ENCODE data around the gene TREML2.
"Not testable (repeated sequence)": the region's sequence is repeated elsewhere in the genome, so short reads cannot be mapped to it uniquely, and the experiment has no call there.

The TREML2 gene, protein sequence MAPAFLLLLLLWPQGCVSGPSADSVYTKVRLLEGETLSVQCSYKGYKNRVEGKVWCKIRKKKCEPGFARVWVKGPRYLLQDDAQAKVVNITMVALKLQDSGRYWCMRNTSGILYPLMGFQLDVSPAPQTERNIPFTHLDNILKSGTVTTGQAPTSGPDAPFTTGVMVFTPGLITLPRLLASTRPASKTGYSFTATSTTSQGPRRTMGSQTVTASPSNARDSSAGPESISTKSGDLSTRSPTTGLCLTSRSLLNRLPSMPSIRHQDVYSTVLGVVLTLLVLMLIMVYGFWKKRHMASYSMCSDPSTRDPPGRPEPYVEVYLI
- 0.62 to 3.1 (median 2.2) reads per million in 4 experiments for total RNA-seq

DNA sequence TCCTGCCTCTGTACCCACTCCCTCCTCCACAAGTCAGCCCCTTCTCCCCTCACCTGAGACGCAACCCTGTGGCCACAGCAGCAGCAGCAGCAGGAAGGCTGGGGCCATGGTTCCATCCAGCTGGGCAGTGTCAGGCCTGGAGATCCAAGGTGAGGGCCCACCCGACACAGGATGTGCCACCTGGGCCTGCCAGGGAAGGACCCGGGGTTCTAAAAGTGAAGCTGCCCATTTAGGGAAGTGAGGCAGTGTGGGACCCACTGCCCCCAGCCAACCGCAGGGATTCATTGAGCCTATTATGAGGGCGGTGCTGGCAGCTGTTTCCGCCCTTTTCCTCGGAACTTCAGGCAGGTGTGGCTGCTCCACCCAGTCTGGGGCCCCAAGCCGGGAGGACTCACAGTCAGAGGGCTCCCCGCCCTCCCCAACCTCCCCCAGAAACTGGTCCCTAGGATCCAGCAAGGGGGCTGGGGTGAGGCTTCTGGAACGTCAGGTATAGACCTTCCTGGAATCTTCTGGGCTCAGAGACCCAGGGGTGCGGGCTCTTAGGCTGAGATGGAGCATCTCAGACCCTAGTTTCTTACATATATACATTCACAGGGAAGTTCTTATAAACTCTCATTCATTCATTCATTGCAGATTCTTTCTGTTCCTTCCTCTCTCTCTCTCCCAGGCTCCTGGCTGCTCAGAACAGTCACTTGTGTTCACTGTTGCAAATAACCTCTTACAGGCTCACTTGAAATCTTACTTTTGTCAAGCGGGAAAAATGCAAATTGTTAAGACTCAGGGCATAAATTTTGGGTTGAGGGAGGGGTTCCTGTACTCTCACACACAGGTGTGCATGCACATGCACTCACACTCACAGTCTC, at the start of gene TREML2:
TREML2 (minus strand) TSS at position 249 of the 863 bp plus-strand sequence; CDS start at position 108, 141 bp downstream.
- DNase-seq: no peak

DNA sequence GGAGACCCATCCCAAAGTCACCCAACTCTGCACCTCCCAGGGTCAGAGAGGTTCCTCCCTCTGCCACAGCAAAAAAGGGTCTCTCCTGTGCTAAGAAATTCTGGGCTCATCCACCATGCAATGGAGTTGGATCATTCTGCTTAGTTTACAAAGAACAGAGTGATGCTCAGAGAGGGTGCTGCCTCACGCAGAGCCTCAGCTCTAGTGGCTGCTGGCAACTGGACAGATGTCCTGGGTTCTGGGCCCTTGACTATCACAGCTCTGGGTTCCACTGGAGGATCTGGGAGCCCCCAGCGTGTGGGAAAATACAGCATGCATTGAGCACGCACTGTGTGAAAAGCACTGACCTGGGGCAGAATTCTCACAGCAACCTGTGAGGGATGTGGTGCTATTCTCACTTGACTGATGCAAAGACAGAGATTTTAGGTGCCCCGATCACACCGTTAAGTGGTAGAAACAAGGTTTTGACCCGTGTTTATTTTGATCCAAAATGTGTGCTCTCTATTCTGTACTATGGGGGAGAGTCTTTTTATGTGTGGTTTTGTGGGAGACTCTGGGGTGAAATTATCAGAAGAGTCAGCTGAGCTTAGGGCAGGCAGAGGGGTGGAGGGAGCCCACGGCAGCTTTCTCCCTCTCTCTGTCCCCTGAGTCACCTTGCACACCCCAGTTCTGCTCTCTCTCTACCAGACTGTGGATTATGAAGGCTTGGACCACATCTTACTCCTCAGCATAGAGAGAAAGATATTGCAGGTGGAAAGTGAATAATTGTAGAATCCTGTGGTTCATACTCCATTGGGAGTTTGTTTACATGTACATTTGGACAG, 47.1 kb upstream of the TREML2 start:
- DNase-seq: no peak

DNA sequence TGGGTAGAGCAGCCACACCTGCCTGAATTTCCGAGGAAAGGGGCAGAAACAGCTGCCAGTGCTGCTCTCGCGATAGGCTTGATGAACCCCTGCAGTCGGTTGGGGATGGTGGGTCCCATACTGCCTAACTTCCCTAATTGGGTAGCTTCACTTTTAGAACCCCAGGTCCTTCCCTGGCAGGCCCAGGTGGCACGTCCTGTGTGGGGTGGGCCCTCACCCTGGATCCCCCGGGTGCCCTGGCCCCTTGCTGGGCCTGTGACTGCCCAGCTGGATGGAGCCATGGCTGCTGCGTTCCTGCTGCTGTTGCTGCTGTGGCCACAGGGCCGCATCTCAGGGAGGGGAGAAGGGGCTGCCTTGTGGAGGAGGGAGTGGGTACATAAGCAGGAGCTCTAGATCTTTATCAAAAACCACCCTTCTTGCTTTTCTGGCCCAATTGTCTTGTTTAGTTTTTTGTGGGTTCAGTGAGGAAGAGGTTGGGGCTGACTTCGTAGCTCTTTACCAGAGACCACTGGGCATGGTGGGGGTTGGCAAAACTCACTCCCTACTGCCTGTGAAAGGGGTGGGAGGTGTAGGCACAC, 46.4 kb upstream of the TREML2 start:
- no peak for DNase-seq

DNA sequence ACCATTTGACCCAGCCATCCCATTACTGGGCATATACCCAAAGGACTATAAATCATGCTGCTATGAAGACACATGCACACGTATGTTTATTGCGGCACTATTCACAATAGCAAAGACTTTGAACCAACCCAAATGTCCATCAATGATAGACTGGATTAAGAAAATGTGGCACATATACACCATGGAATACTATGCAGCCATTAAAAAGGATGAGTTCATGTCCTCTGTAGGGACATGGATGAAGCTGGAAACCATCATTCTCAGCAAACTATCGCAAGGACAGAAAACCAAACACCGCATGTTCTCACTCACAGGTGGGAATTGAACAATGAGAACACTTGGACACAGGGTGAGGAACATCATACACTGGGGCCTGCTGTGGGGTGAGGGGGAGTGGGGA, 45.6 kb upstream of the TREML2 start:
- DNase-seq: not testable (repeated sequence)

DNA sequence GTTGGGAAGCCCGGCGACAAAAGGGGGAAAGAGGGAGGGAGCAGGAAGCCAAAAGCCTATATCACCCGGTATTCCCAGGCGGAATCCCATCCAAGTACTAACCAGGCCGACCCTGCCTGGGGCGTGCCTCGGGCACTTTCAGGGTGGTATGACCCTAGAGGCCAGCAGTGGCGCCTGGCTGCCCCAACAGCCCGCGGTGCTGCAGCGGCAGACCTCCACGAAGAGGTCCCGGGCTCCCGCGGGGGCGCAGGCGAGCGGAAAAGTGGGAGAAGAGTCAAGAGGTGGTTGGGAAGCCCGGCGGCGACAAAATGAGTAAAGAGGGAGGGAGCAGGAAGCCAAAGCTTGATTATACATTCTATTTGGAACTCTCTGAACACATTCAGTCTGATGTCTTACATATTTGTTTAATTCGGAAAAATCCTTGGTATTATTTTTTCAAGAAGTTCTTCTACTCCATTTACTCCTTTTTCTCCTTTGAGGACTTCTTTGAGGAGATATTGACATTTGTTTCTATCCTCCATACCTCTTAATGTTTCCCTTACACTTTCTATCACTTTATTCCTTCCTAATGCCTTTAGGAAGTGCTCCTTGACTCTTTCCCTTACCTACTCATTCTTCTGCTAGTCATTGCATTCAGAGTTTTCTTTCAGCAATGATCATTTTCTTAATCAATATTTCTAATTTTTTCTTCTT, 38.7 kb upstream of the TREML2 start:
- no peak for DNase-seq

DNA sequence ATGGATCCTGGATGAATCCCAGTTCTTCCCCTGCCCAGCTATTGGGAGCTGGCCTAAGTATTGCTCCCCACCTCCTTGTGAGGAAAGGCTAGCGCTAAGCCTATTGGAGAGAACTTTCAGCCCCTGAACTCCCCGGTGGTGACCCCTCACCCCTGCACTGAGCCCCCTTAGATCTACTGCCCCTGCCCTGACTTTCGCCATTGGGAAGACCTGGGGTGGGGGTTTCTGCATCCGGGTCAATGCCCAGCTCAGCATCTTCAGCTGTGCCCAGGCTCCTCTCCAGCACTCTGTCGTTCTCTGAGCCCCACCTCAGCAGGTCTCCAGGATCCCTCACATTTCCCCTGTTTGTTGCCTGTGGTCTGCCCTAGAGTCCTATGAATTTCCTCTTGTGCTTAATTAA, 36.2 kb upstream of the TREML2 start:
- no peak for DNase-seq

DNA sequence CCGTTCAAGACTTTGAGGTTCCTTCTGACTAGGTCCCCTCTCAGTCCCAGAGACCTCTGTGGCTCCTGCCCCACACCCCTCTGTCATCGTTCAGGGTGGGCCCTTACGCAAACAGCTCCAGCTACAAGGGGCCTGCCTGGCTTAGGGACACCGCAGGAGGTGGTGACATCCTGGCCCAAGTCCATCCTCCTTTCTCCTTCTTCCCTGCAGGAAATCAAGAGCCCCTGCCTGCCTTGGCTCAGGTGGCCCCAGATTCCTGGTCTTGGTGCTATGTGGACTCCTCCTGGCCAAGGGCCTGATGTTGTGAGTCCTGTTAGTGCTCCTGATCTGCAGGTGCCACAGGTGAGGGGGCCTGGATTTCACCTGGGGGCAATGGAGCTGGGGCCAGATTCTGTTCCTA, 35.3 kb upstream of the TREML2 start:
- no peak for DNase-seq

DNA sequence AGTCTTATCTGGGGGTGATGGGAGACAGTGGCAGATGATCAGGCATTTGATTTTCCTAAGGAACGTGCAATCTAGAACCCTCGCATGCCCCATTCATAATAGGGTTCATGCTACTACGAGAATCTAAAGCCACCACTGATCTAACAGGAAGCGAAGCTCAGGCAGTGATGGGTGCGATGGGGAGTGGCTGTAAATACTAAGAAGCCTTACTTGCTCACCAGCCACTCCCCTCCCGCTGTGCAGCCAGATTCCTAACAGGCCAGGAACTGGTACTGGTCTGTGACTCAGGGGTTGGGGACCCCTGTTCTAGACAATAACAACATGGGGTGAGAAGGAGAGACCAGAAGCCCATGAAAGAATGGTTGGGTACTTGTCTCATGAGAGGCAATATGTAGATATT, 31.7 kb upstream of the TREML2 start:
- no peak for DNase-seq

DNA sequence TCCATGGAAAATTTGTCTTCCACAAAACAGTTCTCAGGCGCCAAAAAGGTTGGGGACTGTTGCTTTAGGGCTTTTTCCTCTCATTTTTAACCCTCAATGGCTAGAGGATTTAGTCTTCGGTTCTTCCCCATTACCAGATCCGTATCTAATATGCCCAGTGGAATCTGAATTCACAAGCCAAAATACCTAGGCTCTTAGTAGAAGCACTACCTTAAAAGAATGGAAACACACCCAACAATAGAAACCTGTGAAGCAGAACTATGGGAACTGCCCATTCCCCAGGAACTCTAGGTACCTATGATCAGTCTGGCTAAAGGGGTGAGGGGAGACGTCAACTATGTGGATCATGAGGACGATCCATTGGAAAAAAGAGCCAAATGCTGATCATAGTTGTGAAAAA, 30.3 kb upstream of the TREML2 start:
- no peak for DNase-seq

DNA sequence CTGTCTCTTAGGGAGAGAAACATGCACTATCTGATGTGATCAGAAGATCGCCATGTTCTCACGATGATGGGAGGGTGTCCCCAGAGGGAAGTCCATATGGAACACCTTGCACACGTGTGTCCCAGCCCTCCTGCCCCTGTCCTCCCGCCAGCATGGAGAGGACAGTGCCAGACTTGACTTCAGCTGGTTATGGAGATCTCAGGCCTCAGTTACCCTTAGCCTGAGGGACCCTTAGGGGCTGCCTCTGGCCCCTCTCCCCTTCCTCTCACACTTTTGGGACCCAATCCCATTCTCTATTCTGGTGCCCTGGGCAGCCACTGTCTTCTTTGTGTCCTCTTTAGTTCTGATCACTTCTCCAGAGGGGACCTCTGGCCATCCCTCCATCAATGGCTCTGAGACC, 28.8 kb upstream of the TREML2 start:
- DNase-seq: no peak

DNA sequence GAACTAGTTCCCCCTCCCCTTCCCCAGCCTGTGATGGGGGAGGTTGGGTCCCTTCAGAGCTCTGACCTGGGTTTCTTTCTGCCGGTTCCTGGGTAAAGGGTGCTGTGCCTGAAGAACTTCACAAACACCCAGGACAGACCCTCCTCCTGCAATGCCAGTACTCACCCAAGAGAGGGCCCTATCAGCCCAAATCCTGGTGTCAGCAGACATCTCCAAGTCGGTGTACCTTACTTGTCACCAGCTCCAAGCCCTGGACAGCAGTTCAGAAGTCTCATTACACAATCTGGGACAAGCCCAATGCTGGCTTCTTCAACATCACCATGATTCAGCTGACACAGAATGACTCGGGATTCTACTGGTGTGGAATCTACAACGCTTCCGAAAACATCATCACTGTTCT, 27.7 kb upstream of the TREML2 start:
- DNase-seq: no peak

DNA sequence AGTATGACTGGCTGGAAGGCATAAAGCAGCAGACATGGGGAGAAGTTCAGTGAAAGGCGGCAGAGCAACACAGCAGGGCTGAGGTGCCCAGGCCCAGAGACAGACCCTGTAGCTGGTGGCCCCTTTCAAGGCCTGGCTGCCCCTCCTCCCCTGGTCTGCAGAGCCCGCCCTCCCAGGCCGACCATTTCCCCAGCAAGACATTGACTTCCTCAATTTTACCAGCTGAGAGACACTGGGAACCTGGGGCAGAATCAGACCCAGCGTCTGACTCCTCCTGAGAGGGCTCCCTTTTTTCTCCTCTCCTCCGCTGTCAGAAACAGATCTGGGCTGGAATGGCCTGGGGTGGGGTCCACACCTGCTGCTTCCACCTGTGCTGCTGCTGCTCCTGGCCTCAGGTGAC, 27.1 kb upstream of the TREML2 start, which contains the start of gene TREML4:
TREML4 (plus strand) TSS at position 254 of the 400 bp plus-strand sequence; CDS start at position 333, 79 bp downstream.
- no peak for DNase-seq

DNA sequence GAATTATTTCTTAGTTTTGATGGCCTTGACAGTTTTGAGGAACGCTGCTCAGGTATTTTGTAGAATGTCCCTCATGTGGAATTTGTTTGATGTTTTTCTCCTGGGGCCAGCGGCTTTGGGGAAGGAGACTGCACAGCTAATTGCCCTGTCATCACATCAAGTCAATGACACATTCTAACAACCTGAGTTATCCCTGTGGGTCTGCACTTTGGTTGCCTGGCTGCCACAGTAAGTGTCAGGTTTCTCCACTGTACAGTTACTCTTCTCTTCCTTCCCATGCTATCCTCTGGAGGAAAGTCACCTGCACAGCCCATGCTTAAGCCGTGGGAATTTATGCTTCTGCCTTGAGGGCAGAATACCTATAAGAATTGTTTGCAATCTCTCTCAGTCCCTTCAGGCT, 25.8 kb upstream of the TREML2 start:
- DNase-seq: no peak

DNA sequence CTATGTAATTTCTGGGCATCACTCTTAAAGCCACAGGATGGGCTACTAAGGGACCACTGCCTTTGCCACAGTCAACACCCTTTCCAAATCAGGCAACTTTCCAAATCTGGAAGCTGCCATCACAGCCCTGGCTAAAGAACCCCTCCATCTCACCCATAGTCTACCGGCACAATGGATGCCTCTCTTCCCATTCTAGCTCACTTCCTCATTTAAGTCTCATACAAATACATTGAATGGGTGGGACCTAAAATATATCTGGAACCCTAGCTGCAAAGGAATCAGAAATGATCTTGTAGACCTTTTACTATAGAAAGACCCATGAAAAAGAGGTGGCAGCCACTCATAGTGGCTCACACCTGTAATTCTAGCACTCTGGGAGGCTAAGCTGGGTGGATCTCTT, 23.9 kb upstream of the TREML2 start:
- DNase-seq: no peak

DNA sequence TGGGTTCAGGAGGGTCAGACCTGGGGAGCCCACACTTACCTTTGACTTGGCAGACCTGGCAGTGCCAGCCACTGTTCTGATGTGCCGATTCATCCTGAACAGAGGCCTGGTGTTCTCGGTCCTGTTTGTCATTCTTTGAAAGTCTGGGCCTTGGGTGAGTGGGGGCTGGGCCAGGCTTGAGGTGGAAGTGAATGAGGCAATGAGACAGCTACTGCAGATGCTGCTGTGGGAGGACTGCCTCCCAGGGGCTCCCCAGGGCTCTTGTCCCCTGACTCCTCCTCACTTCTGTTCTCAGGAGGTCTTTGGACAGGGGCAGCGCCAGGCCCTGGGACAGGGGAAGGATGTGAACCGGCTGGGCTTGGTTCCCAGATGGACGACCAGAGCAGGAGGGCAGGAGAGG, 21.6 kb upstream of the TREML2 start:
- DNase-seq: no peak

DNA sequence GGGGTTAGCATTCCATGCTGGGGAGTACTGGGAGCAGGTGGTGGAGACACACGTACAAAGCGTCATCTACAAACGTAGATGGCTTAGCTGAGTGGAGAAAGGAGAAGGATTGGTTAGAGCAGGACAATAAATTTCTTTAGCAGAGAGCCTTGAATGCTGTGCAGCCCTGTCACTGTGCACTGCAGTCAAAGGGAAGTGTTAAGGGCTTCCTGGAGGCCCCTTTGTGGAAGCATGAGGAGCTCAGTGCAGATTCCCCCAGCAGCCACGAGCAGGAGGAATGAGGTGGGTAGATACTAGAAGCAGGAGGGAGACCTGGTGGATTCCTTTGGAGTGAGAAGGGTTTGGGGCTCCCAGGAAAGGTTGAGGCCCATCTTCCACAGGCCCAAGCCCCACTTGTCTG, 21.1 kb upstream of the TREML2 start:
- no peak for DNase-seq

DNA sequence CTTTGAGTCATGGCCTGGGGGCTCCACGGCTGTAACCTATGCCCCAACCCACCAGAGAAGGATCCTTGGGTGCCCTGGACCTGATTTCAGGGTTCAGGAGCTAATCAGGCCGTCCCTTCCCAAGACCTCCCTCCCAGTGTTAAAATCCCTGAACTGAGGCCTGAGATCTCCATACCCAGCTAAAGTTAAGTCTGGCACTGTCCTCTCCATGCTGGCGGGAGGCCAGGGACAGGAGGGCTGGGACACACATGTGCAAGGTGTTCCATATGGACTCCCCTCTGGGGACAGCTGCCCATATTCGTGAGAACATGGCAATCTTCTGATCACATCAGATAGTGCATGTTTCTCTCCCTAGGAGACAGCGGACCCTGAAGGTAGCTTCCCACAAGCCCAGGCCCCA, 15.7 kb upstream of the TREML2 start:
- no peak for DNase-seq

DNA sequence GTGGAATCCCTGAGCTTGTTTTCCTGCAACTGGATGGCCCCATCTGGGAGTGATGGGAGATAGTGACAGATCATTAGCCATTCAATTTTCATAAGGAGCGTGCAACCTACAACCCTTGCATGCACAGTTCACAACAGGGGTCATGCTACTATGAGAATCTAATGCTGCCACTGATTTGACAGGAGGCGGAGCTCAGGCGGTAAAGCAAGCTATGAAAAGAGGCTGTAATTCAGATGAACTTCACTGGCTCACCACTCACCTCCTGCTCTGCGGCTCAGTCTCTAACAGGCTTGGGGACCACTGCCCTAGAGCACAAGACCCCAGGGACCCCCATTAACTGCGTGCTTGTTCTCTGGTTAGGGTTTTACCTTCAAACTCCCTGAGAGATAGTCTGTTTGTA, 14.8 kb upstream of the TREML2 start:
- no peak for DNase-seq

DNA sequence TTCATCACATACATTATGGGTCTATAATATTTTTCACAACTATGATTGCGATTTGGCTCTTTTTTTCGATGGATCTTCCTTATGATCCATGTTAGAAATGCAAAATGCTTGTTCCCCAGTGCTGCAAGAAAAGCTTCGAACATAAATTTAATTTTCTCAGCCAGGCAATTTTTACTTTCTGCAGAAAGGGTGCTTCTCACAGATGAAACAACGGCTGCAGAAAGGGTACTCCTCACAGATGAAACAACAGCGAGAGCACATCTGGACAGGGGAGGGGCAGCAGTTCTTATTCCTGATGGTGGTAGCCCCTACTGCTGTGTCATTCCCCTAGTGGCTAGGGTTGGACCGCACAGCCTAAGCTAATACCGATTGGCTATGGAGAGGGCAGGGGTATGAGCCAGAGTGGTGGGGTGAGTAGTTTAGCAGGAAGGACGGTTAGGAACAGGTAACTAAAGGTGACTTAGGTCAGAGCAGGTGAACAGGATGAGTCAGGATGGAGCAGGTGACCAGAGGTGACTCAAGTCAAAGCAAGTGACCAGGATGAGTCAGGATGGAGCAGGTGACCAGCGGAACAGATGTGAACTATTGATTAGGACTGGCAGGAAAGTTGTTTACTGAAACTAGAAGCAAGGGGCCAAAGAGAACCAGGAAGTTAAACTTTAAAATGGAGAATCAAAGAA, 13.8 kb upstream of the TREML2 start:
- no peak for DNase-seq

DNA sequence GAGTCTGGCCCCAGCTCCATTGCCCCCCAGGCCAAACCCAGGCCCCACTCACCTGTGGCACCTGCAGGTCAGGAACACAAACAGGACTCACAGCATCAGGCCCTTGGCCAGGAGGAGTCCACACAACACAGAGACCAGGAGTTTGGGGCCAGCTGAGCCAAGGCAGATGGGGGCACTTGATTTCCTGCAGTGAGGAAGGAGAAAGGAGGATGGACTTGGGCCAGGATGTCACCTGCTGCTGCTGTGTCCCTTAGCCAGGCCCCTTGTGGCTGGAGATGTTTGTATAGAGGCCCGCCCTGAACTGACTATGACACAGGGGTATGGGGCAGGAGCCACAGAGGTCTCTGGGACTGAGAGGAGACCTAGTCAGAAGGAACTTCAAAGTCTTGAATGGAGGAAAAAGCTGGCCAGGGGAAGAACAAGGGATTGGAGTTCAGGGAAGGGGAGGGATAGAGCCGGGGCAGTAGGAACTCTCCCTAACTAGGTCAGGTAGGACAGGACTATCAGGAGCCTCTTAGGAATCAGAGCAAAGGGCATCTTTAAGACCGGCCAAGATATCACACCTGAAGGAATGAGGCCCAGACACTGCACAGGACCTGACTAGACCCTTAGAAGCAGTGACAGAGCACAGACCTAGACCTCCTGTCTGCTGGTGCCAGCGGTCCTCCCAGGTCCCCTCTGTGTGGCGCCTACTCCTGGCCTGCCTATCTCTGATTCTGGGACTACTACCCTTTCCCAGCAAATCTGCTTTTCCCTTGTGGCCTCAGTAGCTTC, 8.8 kb upstream of the TREML2 start:
- DNase-seq: no peak
